Mucosa of descending colon (tissue), 3 donors: ENCODE measurements around the gene COL4A6. TPM values are rescaled to one million over a fixed set of nuclear protein-coding genes. Genes with fewer than 3 reads are reported as not detected.
"Not testable (repeated sequence)": the region's sequence is repeated elsewhere in the genome, so short reads cannot be mapped to it uniquely, and the experiment has no call there.

Source experiments
- ATAC-seq: fragments of 200-7000 bp; cut with Tn5 transposase; one replicate; pipeline ENCODE4 v1.9.1; 2020; ENCODE audit warnings: mild to moderate bottlenecking, moderate library complexity
- DNase-seq, 3 donors: peaks; one replicate each; pipeline ENCODE4 v3.0.0-alpha.2; 2020
- H3K36me3 ChIP-seq: fragments of 200-600 bp; one replicate; pipeline ENCODE4 v1.8.0; 2021; ENCODE audit warnings: low read depth, mild to moderate bottlenecking
- H3K4me1 ChIP-seq: fragments of 200-600 bp; one replicate; pipeline ENCODE4 v1.8.0; 2021; ENCODE audit warnings: low read depth, mild to moderate bottlenecking
- H3K4me3 ChIP-seq: fragments of 200-600 bp; one replicate; pipeline ENCODE4 v1.8.0; 2021; ENCODE audit warnings: mild to moderate bottlenecking
- H3K9me3 ChIP-seq: fragments of 200-600 bp; one replicate; pipeline ENCODE4 v1.8.0; 2021; ENCODE audit warnings: mild to moderate bottlenecking
- CTCF ChIP-seq: fragments of 200-600 bp; IDR thresholded peaks from one replicate; pipeline ENCODE4 v1.8.0; 2022; ENCODE audit warnings: antibody characterized with exemption, mild to moderate bottlenecking
- intact Hi-C, 2 donors: fragments of 100-400 bp; cut with DNase I in 1 of 2; cut with micrococcal nuclease in 1 of 2; formaldehyde crosslinking; loops; one replicate each; pipeline versions ENCODE4 v1.11.0 to v1.11.1; 2022; cut with DNase I, micrococcal nuclease
- total RNA-seq, 3 donors: library from RNA; stranded (reverse); fragmentation: NEBNext Ultra II Directional in 2 of 3; extraction: Animal tissue kit (Norgen Biotek cat#: 25700) in 2 of 3; gene quantifications; one replicate each; pipeline versions ENCODE4 v1.2.1 to v1.2.4, GENCODE V29; 2021 to 2023
- donor health status: DM: no; HTN: no; CAD: no; lungs with moderate emphysema.
- donor health status: DM: no; HTN: no; CAD: no.
- donor health status: DM: no; HTN: yes; CAD: no.

Gene COL4A6
- total RNA-seq, 3 donors from 2014 or later: 0.35 to 0.81 (median 0.77) TPM

GRCh38 chrX:108399418-108400165, 38.6 kb downstream of the COL4A6 start:
- intact Hi-C loops: no loop called here

GRCh38 chrX:108397627-108398391, 40.4 kb downstream of the COL4A6 start:
- Histone ChIP-seq H3K9me3 (no peaks in the 10 kb centered on the region), H3K4me1 (no peaks in the 10 kb centered on the region), H3K4me3 (no peak overlapping the region), H3K36me3 (no peaks in the 10 kb centered on the region)
- TF ChIP-seq CTCF: no peak
- DNase-seq (no peak), ATAC-seq (no peak)
- intact Hi-C loops: no loop called here

More at GRCh38 chrX:108399418-108400165, 38.6 kb downstream of the COL4A6 start:
- Histone ChIP-seq H3K9me3 (no peaks in the 10 kb centered on the region), H3K36me3 (no peaks in the 10 kb centered on the region), H3K4me3 (no peak overlapping the region), H3K4me1 (no peaks in the 10 kb centered on the region)
- DNase-seq: no peak
- ATAC-seq: no peak
- TF ChIP-seq CTCF: no peak

- no peak overlapping the region for H3K4me3 ChIP-seq
- H3K36me3 ChIP-seq: no peaks in the 10 kb centered on the region
- intact Hi-C loops: no loop called here
- no peaks in the 10 kb centered on the region for H3K9me3 ChIP-seq
- no peaks in the 10 kb centered on the region for H3K4me1 ChIP-seq
- DNase-seq (no peak), ATAC-seq (no peak)
- TF ChIP-seq CTCF: no peak
Observed at GRCh38 chrX:108396986-108397385, 41.2 kb downstream of the COL4A6 start.

GRCh38 chrX:108396188-108396891, 41.9 kb downstream of the COL4A6 start:
- DNase-seq: no peak
- Histone ChIP-seq H3K36me3 (no peaks in the 10 kb centered on the region), H3K4me3 (no peak overlapping the region), H3K4me1 (no peaks in the 10 kb centered on the region), H3K9me3 (no peaks in the 10 kb centered on the region)
- no peak for TF ChIP-seq CTCF
- intact Hi-C loops: no loop called here
- no peak for ATAC-seq

- DNase-seq, ATAC-seq, H3K4me3 ChIP-seq, intact Hi-C loops, H3K4me1 ChIP-seq, H3K36me3 ChIP-seq, H3K9me3 ChIP-seq: not testable (repeated sequence)
Observed at GRCh38 chrX:108390976-108391717, 47.1 kb downstream of the COL4A6 start.
